Measurements from ENCODE around the gene ZNF503.

Gene ZNF503

GRCh38 chr10:75431180-75432111, 29.9 kb upstream of the ZNF503 start, which contains the start of gene LRMDA:
LRMDA (plus strand) TSS chr10:75431624.
- no peak for DNase-seq (ENCODE audit: low spot score)

GRCh38 chr10:75430000-75430763, 28.6 kb upstream of the ZNF503 start:
- DNase-seq (ENCODE audit: low spot score): no peak

- no peak for DNase-seq (ENCODE audit: low spot score)
Observed at GRCh38 chr10:75429159-75429827, 27.7 kb upstream of the ZNF503 start.

GRCh38 chr10:75428434-75429158, 27.0 kb upstream of the ZNF503 start:
- no peak for DNase-seq (ENCODE audit: low spot score)

GRCh38 chr10:75427951-75428350, 26.4 kb upstream of the ZNF503 start:
- DNase-seq (ENCODE audit: low spot score): no peak

- DNase-seq (ENCODE audit: low spot score): no peak
Observed at GRCh38 chr10:75426880-75427279, 25.3 kb upstream of the ZNF503 start.

GRCh38 chr10:75425291-75426079, 23.9 kb upstream of the ZNF503 start:
- DNase-seq (ENCODE audit: low spot score): no peak

- no peak for DNase-seq (ENCODE audit: low spot score)
Observed at GRCh38 chr10:75424571-75424970, 23.0 kb upstream of the ZNF503 start.

- DNase-seq (ENCODE audit: low spot score): no peak
Observed at GRCh38 chr10:75422913-75423312, 21.3 kb upstream of the ZNF503 start.

GRCh38 chr10:75418712-75419111, 17.1 kb upstream of the ZNF503 start:
- no peak for DNase-seq (ENCODE audit: low spot score)

GRCh38 chr10:75418293-75418692, 16.7 kb upstream of the ZNF503 start:
- DNase-seq (ENCODE audit: low spot score): no peak

GRCh38 chr10:75417522-75417927, 16.0 kb upstream of the ZNF503 start:
- DNase-seq (ENCODE audit: low spot score): no peak

- no peak for DNase-seq (ENCODE audit: low spot score)
Observed at GRCh38 chr10:75414527-75414926, 13.0 kb upstream of the ZNF503 start.

GRCh38 chr10:75410132-75411005, 8.8 kb upstream of the ZNF503 start:
- DNase-seq (ENCODE audit: low spot score): no peak

- peak; percentile 59 for DNase-seq (ENCODE audit: low spot score)
Observed at GRCh38 chr10:75408911-75409885, 7.6 kb upstream of the ZNF503 start.

- no peak for DNase-seq (ENCODE audit: low spot score)
Observed at GRCh38 chr10:75408509-75408875, 6.9 kb upstream of the ZNF503 start.

GRCh38 chr10:75407713-75408508, 6.3 kb upstream of the ZNF503 start:
- no peak for DNase-seq (ENCODE audit: low spot score)

GRCh38 chr10:75407224-75407712, 5.7 kb upstream of the ZNF503 start:
- no peak for DNase-seq (ENCODE audit: low spot score)
